HCT116 (cell line): ENCODE data around the gene SPON2. TPM values are rescaled to one million over a fixed set of nuclear protein-coding genes. Genes with fewer than 3 reads are reported as not detected.

Experiments used
- ATAC-seq: fragments of 200-7000 bp; cut with Tn5 transposase; 2 replicates; pipeline ENCODE4 v1.9.1; 2020; ENCODE audit warnings: mild to moderate bottlenecking, moderate library complexity
- BruUV-seq: library from RNA; stranded (reverse); fragments of 400-500 nt; replicated peaks from 2 replicates; lab custom pipeline; 2021; lab: Mats Ljungman, UMichigan
- CTCF ChIA-PET: fragments of 300-600 bp; sonication (Branson Sonifier 250); formaldehyde crosslinking; loops from one replicate; lab custom pipeline; 2021; ENCODE audit warnings: antibody characterized with exemption; lab: Charles Lee
- POLR2A ChIA-PET: fragments of 300-600, 350-600 bp; sonication (Branson Sonifier 250); formaldehyde crosslinking; loops from one replicate; lab custom pipeline; 2021; ENCODE audit warnings: antibody characterized with exemption; lab: Charles Lee
- RAD21 ChIA-PET, 2 experiments: fragments of 300-600 bp; sonication (Branson Sonifier 250); formaldehyde crosslinking; loops; one replicate each; lab custom pipeline; 2023; ENCODE audit warnings: low total read pairs in 2 of 2; ENCODE audit not compliant: uncharacterized antibody in 2 of 2, unreplicated experiment in 2 of 2, low non-redundant PET in 1 of 2; lab: Charles Lee
- DNase-seq: peaks from one replicate; pipeline ENCODE4 v3.0.0-alpha.2; 2010; ENCODE audit warnings: low read depth, low spot score
- H2AFZ ChIP-seq: fragments of 200-600 bp; shearing (Covaris generic), sonication (generic); 2 replicates; pipeline ENCODE4 v1.6.1; 2017; ENCODE audit warnings: low read depth, mixed run types, mixed read lengths, antibody characterized with exemption, low read length; ENCODE audit not compliant: poor library complexity, severe bottlenecking
- H3K27ac ChIP-seq: 2 replicates; pipeline ENCODE4 v1.5.1; 2012; ENCODE audit warnings: low read depth, low read length
- H3K27me3 ChIP-seq: fragments of 200-600 bp; sonication (generic); 2 replicates; pipeline ENCODE4 v1.6.1; 2016; ENCODE audit warnings: mixed run types, low read length, mixed read lengths; ENCODE audit not compliant: insufficient read depth
- H3K36me3 ChIP-seq, 2 experiments: fragments of 200-500 bp in 1 of 2; fragments of 200-600 bp in 1 of 2; sonication (Bioruptor generic) in 1 of 2; sonication (generic) in 1 of 2; 2 replicates each; pipeline versions ENCODE4 v1.5.1 to v1.6.1; 2014 to 2016; ENCODE audit warnings: low read length in 2 of 2, inconsistent platforms in 1 of 2, mixed read lengths in 1 of 2, mixed run types in 1 of 2; ENCODE audit not compliant: insufficient read depth in 2 of 2, control insufficient read depth in 1 of 2
- H3K4me1 ChIP-seq, 2 experiments: fragments of 200-600 bp in 1 of 2; sonication (generic) in 1 of 2; 2 replicates each; pipeline versions ENCODE4 v1.5.1 to v1.6.1; 2012 to 2017; ENCODE audit warnings: low read length in 2 of 2, inconsistent platforms in 1 of 2, mild to moderate bottlenecking in 1 of 2, mixed read lengths in 1 of 2, mixed run types in 1 of 2, moderate library complexity in 1 of 2; ENCODE audit not compliant: insufficient read depth in 2 of 2, control insufficient read depth in 1 of 2
- H3K4me2 ChIP-seq: fragments of 200-600 bp; sonication (generic); 2 replicates; pipeline ENCODE4 v1.6.1; 2017; ENCODE audit warnings: mixed run types, low read length, mixed read lengths
- H3K4me3 ChIP-seq, 2 experiments: fragments of 200-600 bp in 1 of 2; sonication (generic) in 1 of 2; replicated peaks in 1 of 2; 2 replicates each; pipeline ENCODE4 v1.5.1; 2011 to 2016; ENCODE audit warnings: low read length in 2 of 2, control low read depth in 1 of 2, low read depth in 1 of 2, mild to moderate bottlenecking in 1 of 2, mixed read lengths in 1 of 2, mixed run types in 1 of 2
- H3K79me2 ChIP-seq: fragments of 200-600 bp; sonication (generic); 2 replicates; pipeline ENCODE4 v1.6.1; 2017; ENCODE audit warnings: mild to moderate bottlenecking, mixed run types, low read length, moderate library complexity, mixed read lengths; ENCODE audit not compliant: insufficient read depth
- H3K9ac ChIP-seq: fragments of 200-600 bp; sonication (generic); 2 replicates; pipeline ENCODE4 v1.6.1; 2016; ENCODE audit warnings: low read length, mixed read lengths
- H3K9me2 ChIP-seq: fragments of 200-600 bp; sonication (generic), shearing (Covaris generic); 2 replicates; pipeline ENCODE4 v1.6.1; 2017; ENCODE audit warnings: mixed run types, mild to moderate bottlenecking, moderate library complexity; ENCODE audit not compliant: insufficient read depth
- H3K9me3 ChIP-seq, 2 experiments: fragments of 200-500 bp in 1 of 2; fragments of 200-600 bp in 1 of 2; sonication (Bioruptor generic) in 1 of 2; sonication (generic) in 1 of 2; 2 replicates each; pipeline ENCODE4 v1.6.1; 2014 to 2017; ENCODE audit warnings: low read length in 2 of 2, mixed read lengths in 2 of 2, inconsistent platforms in 1 of 2, low read depth in 1 of 2, mild to moderate bottlenecking in 1 of 2, mixed run types in 1 of 2, moderate library complexity in 1 of 2; ENCODE audit not compliant: control insufficient read depth in 1 of 2, insufficient read depth in 1 of 2
- H4K20me1 ChIP-seq: fragments of 200-600 bp; sonication (generic), shearing (Covaris generic); 2 replicates; pipeline ENCODE4 v1.6.1; 2017; ENCODE audit warnings: mixed run types, mild to moderate bottlenecking, moderate library complexity; ENCODE audit not compliant: insufficient read depth
- CBX3 ChIP-seq: IDR thresholded peaks from 2 replicates; pipeline ENCODE4 v1.6.1; 2012; ENCODE audit warnings: low read depth
- MAX ChIP-seq: IDR thresholded peaks from 2 replicates; pipeline ENCODE4 v1.6.1; 2012
- POLR2A ChIP-seq: IDR thresholded peaks from 2 replicates; pipeline ENCODE4 v1.7.0; 2011; ENCODE audit warnings: borderline replicate concordance; ENCODE audit not compliant: insufficient read depth, insufficient read length; ENCODE audit errors: extremely low read depth
- intact Hi-C: fragments of 100-400 bp; cut with micrococcal nuclease; formaldehyde crosslinking; loops from 2 replicates; pipeline ENCODE4 v1.10.0; 2022
- total RNA-seq: library from RNA; stranded (reverse); gene quantifications from one replicate; pipeline ENCODE4 v1.2.1, GENCODE V29; 2021; ENCODE audit not compliant: unreplicated experiment

SPON2 gene
- total RNA-seq, 1 experiment from 2014 or later, result 1.5 TPM

GRCh38 chr4:1164040-1164439 is 8.3 kb downstream of the SPON2 start:
- ChIA-PET RAD21 (interaction anchor here in 1 of 2 experiments (0.6 kb wide), 1 partner anchor 604 kb away, joined by 7 read pairs; no protein-coding TSS in a partner anchor), POLR2A (no interaction called here), CTCF (interaction anchor here (1.1 kb wide), 1 partner anchor 183 kb away, joined by 3 read pairs; the partner anchor contains the start of gene UVSSA)
- Histone ChIP-seq H3K4me3 (no peak overlapping the region), H2AFZ (no peak overlapping the region), H3K4me2 (no peak overlapping the region), H3K9me2 (no peaks in the 10 kb centered on the region), H3K9ac (no peak overlapping the region), H3K9me3 (0 out of 4 replicates have a peak, but pooled peaks cover 0 to 2% of the 10 kb centered on the region in 2 experiments), H3K4me1 (peaks cover 3 to 16% of the 10 kb centered on the region in 2 experiments; a peak in 3 of 4 replicates), H3K79me2 (no peaks in the 10 kb centered on the region), H4K20me1 (no peaks in the 10 kb centered on the region), H3K27ac (no peak overlapping the region), H3K27me3 (no peaks in the 10 kb centered on the region; the same call in 1 of the 2 replicates), H3K36me3 (no peaks in the 10 kb centered on the region)
- BruUV-seq, result no TSS peak
- intact Hi-C loops, result no loop called here
- no peak for TF ChIP-seq MAX
- DNase-seq, result no peak
- no peak for ATAC-seq

DNA sequence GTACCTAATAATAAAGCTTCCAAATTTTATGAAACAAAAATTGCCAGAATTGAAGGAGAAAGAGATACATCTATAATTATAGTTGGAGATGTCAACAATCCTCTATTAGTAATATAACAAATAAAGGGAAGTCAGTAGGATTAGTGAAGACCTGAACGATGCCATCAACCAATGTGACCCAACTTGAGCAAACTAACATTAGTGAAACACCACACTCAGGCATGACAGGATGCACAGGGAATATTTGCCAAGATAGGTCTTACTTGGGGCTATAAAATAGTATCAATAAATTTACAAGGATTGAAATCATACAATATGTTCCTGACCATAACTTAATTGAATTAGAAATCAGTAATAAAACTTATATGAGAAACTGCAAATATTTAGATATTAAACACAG is 12.0 kb downstream of the SPON2 start:
- no peak overlapping the region for H2AFZ ChIP-seq
- intact Hi-C loops, result no loop called here
- no peak overlapping the region for H3K4me2 ChIP-seq
- no peaks in the 10 kb centered on the region for H3K4me1 ChIP-seq
- ATAC-seq (no peak), DNase-seq (no peak)
- no peaks in the 10 kb centered on the region for H3K36me3 ChIP-seq
- no peaks in the 10 kb centered on the region for H3K9me2 ChIP-seq
- no peaks in the 10 kb centered on the region for H4K20me1 ChIP-seq
- no peak for TF ChIP-seq CBX3
- no peak for TF ChIP-seq POLR2A
- ChIA-PET RAD21 (no interaction called here), CTCF (no interaction called here), POLR2A (no interaction called here)
- no TSS peak for BruUV-seq
- H3K79me2 ChIP-seq, result no peaks in the 10 kb centered on the region
- peaks cover 5 to 10% of the 10 kb centered on the region in 2 experiments; a peak in 2 of 4 replicates for H3K9me3 ChIP-seq
- H3K27ac ChIP-seq, result no peak overlapping the region
- no peak overlapping the region for H3K4me3 ChIP-seq
- H3K9ac ChIP-seq, result no peak overlapping the region
- H3K27me3 ChIP-seq, result no peaks in the 10 kb centered on the region; the same call in none of the 2 replicates
